ENCODE data around the gene KRTAP10-1.

DNA sequence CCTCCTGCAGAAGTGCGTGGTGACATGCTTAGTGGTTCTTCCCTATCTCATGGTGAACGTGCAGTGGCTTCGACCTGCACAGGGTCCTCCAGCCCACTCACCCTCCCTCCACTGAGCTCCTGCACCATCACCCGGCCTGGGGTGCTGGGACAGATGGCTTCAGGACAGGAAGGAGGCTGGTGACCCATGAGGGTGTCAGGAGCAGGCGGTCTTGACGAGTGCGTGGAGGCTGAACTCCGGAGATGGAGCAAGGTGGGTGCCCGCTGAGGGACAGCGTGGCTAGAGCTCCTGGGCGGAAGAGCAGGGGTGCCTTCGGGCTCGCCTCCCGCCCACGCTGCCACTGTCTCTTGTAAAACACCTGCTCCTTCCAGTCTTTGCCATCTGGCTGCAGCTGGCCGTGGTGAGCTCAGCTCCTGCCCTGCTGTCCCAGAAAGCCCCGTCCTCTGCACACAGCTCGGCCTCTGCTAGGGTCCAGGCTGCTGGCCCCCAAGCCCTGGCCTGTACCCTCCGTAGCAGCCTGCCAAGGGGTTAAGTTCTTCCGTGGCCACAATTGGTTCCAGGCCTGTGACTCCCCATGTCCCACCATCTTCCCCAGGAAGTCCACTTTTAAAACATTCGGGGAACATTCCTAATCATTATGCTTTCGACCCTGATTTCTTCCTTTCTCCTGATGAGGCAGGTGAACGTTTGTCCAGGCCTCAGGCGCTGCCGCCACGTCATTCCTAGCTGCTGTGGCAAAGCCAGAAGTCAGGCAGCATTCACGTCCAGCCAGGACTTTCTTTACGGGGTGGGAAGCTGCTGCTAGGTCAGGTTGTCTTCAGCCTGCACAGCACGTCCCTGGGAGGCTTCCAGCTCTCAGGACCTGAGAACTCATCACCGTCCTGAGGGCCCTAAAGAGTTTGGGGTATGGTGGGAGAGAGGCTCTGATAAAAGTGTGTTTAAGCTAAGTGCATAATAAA lies 8.1 kb downstream of the KRTAP10-1 start:
- TF ChIP-seq SP1 (CRISPR knock-in tag; conservative IDR thresholded peaks at IDR 0.05): no peak
- TF ChIP-seq, protein P1, sequence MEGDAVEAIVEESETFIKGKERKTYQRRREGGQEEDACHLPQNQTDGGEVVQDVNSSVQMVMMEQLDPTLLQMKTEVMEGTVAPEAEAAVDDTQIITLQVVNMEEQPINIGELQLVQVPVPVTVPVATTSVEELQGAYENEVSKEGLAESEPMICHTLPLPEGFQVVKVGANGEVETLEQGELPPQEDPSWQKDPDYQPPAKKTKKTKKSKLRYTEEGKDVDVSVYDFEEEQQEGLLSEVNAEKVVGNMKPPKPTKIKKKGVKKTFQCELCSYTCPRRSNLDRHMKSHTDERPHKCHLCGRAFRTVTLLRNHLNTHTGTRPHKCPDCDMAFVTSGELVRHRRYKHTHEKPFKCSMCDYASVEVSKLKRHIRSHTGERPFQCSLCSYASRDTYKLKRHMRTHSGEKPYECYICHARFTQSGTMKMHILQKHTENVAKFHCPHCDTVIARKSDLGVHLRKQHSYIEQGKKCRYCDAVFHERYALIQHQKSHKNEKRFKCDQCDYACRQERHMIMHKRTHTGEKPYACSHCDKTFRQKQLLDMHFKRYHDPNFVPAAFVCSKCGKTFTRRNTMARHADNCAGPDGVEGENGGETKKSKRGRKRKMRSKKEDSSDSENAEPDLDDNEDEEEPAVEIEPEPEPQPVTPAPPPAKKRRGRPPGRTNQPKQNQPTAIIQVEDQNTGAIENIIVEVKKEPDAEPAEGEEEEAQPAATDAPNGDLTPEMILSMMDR (IDR thresholded peaks at IDR 0.05): no peak
- no peak for TF ChIP-seq CBFB (CRISPR knock-in tag; IDR thresholded peaks at IDR 0.05; ENCODE audit: low read depth)
- TF ChIP-seq, protein P2, sequence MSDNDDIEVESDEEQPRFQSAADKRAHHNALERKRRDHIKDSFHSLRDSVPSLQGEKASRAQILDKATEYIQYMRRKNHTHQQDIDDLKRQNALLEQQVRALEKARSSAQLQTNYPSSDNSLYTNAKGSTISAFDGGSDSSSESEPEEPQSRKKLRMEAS (CRISPR knock-in tag; IDR thresholded peaks at IDR 0.05): no peak

Data from WTC11 (cell line).